ENCODE measurements around the gene PKNOX2. TPM values are rescaled to one million over a fixed set of nuclear protein-coding genes. Genes with fewer than 3 reads are reported as not detected.

PKNOX2 gene
- total and polyA plus RNA-seq, 2 of the 4 experiments (the other 2 are of a cell fraction) = 0.72 to 2.3 TPM

GRCh38 chr11:125233736-125234275 is 69.3 kb downstream of the PKNOX2 start:
- H4K5ac ChIP-seq (ENCODE audit: low read depth, low read length) = no peak overlapping the region
- H3K4me3 ChIP-seq (ENCODE audit: insufficient read depth, low read depth, low read length) = no peak overlapping the region
- ChIA-PET CTCF (no interaction called here), POLR2A (ENCODE audit: unreplicated experiment) (no interaction called here)
- no peak for TF ChIP-seq ELK1 (IDR thresholded peaks at IDR 0.05; ENCODE audit: borderline replicate concordance, low read depth, low read length)
- no peak for TF ChIP-seq MAZ (IDR thresholded peaks at IDR 0.05; ENCODE audit: borderline replicate concordance, low read depth, low read length)
- TF ChIP-seq RCOR1 (IDR thresholded peaks at IDR 0.05; ENCODE audit: insufficient replicate concordance, low read length) = no peak
- TF ChIP-seq CHD1 (IDR thresholded peaks at IDR 0.05; ENCODE audit: low read depth, low read length) = no peak
- no peak for TF ChIP-seq BHLHE40 (IDR thresholded peaks at IDR 0.05; ENCODE audit: low read depth, low read length)
- TF ChIP-seq FOS (IDR thresholded peaks at IDR 0.05; ENCODE audit: low read depth, low read length) = no peak
- TF ChIP-seq NFE2L2 (IDR thresholded peaks at IDR 0.05; ENCODE audit: low read depth, low read length) = no peak
- no peak for TF ChIP-seq POLR2A (IDR thresholded peaks at IDR 0.05; ENCODE audit: low read depth, low read length)
- TF ChIP-seq RFX5 (IDR thresholded peaks at IDR 0.05; ENCODE audit: low read depth, low read length) = no peak
- no peak overlapping the region for H2AK9ac ChIP-seq (replicated peaks; ENCODE audit: low read depth, low read length, poor library complexity)
- H3K9ac ChIP-seq (ENCODE audit: low read depth, low read length) = no peak overlapping the region
- no peak overlapping the region for H2BK20ac ChIP-seq (ENCODE audit: low read depth, low read length)
- peaks cover 3% of the 10 kb centered on the region for H3K27me3 ChIP-seq (ENCODE audit: control insufficient read depth, insufficient read depth, low read length)
- in situ Hi-C loops (cut with MboI; ENCODE audit: low sequenced_read_pairs) = no loop called here
- H2BK5ac ChIP-seq (ENCODE audit: low read depth, low read length, poor library complexity, severe bottlenecking) = no peak overlapping the region
- H3K36me3 ChIP-seq (ENCODE audit: control insufficient read depth, insufficient read depth, low read length) = no peaks in the 10 kb centered on the region
- DNase-seq = no peak
- H3K23ac ChIP-seq (ENCODE audit: low read depth, low read length) = no peak overlapping the region
- no peak overlapping the region for H3K18ac ChIP-seq (ENCODE audit: low read depth, low read length)
- H4K8ac ChIP-seq (ENCODE audit: low read depth in 2 of 2, low read length in 2 of 2) = no peak overlapping the region
- H3K79me1 ChIP-seq (ENCODE audit: low read depth in 1 of 2, low read length in 2 of 2) = no peaks in the 10 kb centered on the region
- no peaks in the 10 kb centered on the region for H4K20me1 ChIP-seq (ENCODE audit: insufficient read depth, low read length)
- peaks cover 4% of the 10 kb centered on the region for H3K9me3 ChIP-seq (ENCODE audit: control insufficient read depth, insufficient read depth, low read length)
- H4K91ac ChIP-seq (ENCODE audit: insufficient read depth, low read depth, low read length) = no peak overlapping the region
- no peaks in the 10 kb centered on the region for H3K9me1 ChIP-seq (ENCODE audit: insufficient read depth, low read length)
- no peak overlapping the region for H2AK5ac ChIP-seq (ENCODE audit: low read depth, low read length)
- H3K4me2 ChIP-seq (ENCODE audit: low read depth, low read length) = no peak overlapping the region
- 49% methylated on average over 3 of the region's 8 CpGs; no CpG with 5 or more reads in 1 of the 2 experiments for WGBS, 2 experiments (ENCODE audit: extremely low coverage in 2 of 2, insufficient read length in 1 of 2)
- H2AFZ ChIP-seq (replicated peaks; ENCODE audit: low read length, poor library complexity) = no peak overlapping the region
- dilution Hi-C loops (cut with HindIII; ENCODE audit: low sequenced_read_pairs, unreplicated experiment) = no loop called here
- H3K27ac ChIP-seq (ENCODE audit: insufficient read depth, low read length) = no peak overlapping the region
- no TSS peak for BruUV-seq (replicated peaks)
- H3K4me1 ChIP-seq (ENCODE audit: control insufficient read depth, insufficient read depth, low read length) = no peaks in the 10 kb centered on the region
- no peak overlapping the region for H2BK120ac ChIP-seq (ENCODE audit: low read depth, low read length)
- ATAC-seq (ENCODE audit: low read depth) = no peak
- no peak overlapping the region for H3K56ac ChIP-seq (ENCODE audit: extremely low read depth, insufficient read depth, low read length)
- intact Hi-C loops (cut with micrococcal nuclease) = no loop called here
- no peak overlapping the region for H2BK15ac ChIP-seq (ENCODE audit: low read depth, low read length)
- no peak overlapping the region for H3K4ac ChIP-seq (ENCODE audit: low read depth, low read length)
- H3K14ac ChIP-seq (replicated peaks; ENCODE audit: low read depth, low read length) = no peak overlapping the region

Measured in IMR-90 (cell line).